AG10803 (cell line): ENCODE results near the gene F11R.
A peak's percentile ranks its signal among the peaks of the same experiment; 100 is the strongest.

Experiments
- DNase-seq: peaks from one replicate; pipeline ENCODE4 v3.0.0; 2010; ENCODE audit warnings: low read depth
- H3K4me3 ChIP-seq: 2 replicates; pipeline ENCODE4 v1.5.1; 2011; ENCODE audit warnings: mild to moderate bottlenecking, low read length, control low read depth
- TF ChIP-seq, protein P1 (sequence below): conservative IDR thresholded peaks from 2 replicates; pipeline ENCODE4 v1.5.1; 2011; ENCODE audit warnings: mild to moderate bottlenecking, low read length, control low read depth, inconsistent platforms

Gene F11R

DNA sequence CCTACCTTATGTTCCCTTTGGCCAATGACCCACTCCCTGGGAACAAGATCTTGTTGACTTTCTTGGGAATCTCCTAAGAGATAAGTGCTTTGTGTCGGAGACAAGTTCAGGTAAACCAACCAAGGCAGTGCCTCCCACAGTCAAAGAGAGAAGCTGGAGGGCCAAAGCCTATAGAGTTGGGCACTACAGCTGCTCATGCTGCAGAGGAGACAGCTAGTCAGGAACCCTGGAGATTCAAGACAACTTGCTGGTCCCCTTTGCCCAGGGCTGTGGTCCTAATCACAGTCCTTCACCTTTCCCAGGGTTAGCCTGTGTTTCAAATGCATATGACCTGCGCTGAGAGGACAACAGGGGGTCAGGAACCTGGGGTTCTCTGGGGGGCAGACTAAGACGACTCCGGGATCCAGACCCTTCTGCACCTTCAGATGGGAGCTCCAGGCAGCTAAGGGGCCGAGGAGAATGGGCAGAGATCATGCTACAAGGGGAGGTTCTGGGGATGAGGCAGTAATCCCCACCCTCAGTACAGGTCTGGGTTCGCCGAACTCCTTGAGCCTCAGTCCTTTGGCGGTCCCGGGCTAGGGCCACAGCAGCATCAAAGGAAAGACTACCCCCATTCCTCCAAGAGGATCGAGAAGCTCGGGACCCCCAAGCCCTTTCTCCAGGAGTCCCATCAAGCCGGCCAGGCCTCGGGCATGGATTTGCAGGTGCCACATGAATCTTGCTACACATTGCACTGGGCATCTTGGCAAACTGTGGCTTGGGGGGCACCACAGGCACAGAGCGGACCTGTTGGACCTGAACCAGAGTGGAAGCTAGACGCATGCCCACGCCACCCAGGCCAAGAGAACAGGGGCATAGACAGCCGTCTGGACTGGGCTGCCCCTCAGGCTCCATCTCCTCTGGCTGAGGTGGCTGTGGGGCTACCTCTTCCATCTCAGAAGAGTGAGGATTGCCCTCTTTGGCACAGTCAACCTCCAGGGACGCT lies 26.8 kb upstream of the F11R start:
- TF ChIP-seq, protein P1, sequence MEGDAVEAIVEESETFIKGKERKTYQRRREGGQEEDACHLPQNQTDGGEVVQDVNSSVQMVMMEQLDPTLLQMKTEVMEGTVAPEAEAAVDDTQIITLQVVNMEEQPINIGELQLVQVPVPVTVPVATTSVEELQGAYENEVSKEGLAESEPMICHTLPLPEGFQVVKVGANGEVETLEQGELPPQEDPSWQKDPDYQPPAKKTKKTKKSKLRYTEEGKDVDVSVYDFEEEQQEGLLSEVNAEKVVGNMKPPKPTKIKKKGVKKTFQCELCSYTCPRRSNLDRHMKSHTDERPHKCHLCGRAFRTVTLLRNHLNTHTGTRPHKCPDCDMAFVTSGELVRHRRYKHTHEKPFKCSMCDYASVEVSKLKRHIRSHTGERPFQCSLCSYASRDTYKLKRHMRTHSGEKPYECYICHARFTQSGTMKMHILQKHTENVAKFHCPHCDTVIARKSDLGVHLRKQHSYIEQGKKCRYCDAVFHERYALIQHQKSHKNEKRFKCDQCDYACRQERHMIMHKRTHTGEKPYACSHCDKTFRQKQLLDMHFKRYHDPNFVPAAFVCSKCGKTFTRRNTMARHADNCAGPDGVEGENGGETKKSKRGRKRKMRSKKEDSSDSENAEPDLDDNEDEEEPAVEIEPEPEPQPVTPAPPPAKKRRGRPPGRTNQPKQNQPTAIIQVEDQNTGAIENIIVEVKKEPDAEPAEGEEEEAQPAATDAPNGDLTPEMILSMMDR: no peak
- H3K4me3 ChIP-seq: no peak overlapping the region
- no peak for DNase-seq

DNA sequence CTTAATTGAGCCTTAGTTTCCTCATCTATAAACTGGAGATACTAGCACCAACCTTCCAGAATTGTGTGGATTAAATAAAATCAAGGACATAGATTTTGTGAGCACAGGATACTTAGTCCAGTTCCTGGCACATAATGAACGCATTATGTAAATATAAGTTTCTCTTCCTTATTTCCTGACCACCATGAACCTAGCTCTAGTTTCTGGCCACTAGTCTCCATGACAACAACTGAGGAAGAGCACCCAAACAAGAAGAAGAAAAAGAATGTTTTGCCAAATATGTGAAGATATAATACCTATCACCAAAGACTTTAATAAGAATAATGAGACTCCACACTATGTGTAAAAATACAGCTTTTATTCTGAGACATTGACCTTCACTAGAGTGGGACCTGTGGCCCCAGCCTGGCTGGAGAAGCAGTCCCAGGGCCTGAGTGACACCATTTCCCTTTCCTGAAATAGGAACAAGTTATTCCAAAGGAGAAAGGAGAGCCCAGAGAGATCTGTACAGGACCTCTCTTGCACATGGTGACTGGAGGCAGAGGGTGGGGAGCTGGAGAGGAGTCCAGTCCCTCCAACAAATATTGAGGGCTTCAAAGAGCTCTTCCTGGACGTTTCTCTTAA lies 25.8 kb upstream of the F11R start:
- DNase-seq: no peak
- H3K4me3 ChIP-seq: peak overlapping the region; percentile 96
- TF ChIP-seq, protein P1: no peak

DNA sequence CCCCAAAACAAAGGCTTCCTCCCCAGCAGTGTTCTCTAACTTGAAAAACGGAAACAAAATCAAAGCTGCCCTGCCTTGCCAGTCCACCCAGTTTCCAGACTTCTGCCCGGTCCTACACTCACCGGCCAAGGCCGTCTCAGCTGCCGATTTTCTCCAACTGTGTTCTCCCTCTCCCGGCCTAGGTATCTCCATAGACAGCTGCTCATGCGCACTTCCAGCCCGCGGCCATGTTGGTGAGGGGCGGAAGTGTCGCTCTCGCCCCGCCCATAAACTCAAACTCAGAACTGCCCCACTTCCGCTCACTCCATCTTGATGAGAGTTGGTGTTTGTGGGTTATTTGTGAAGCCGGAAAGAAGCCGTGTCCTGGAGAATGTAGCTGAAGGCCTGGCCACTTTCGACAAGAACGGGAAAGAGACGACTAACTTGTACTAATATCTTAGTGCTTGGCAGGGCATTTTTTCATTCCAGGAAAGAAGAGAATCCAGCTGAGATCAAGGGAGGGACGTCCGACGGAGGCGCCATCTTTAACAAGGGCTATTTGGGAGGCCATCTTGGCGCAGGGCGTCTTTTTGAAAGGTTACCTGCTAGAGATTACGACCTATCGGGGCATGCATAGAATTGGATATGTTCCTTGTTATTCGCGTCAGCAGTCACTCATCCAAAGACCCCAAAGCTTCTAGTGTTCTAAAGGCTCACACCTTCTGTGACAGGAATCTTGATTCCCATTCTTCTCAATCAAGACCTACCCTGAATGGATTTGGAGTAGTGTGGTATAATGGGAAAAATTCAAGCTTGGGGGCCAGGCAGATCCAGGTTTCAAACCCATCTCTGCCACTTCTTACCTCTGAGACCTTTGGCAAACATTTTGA lies 25.0 kb upstream of the F11R start, which contains the start of gene USF1:
USF1 (minus strand) TSS at position 242 of the 869 bp plus-strand sequence. CDS start 2,702 bp downstream, outside the sequence.
- DNase-seq: peak; percentile 94
- TF ChIP-seq, protein P1: no peak
- H3K4me3 ChIP-seq: peak within 1 kb of the TSS; percentile 96

DNA sequence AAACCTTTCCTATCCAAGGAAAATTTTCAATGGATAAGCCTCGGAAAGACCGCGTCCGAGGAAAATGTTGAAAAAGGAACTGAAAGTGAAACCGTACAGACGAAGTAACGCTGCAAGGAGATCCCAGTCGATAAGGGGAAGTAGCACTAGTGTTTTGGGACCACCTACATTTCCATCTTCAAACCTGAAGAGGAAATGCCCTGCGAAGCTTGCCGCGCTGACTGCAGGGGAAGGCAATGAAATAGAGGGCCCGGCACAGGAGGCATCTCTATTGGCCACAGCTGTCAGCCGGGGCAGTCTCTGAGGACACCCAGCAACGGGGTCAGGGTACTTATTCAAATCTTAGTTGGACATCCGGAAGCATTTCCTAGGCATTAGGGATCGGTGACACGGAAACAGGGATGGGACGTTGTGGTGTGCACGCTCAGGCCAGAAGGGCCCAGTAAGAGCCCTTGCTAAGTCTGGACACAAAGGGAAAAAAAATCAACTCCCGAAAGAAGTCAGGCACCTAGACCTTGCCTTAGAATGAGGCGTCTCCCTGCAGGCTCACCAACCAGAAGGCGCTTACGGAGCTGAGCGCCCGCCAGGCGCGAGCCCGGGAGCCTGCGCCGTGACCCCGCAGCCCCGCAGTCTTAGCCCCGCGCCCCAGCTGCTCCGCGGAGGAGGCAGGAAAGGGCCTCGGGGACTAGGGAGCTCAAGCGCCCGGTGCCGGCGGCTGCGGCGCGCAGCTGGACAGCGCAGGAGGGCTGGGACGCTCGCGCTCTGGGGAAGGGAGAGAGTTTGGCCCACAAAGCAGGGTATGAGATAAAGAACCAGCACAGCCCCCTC lies 24.2 kb upstream of the F11R start:
- H3K4me3 ChIP-seq: peak overlapping the region; percentile 96
- DNase-seq: peak; percentile 54

DNA sequence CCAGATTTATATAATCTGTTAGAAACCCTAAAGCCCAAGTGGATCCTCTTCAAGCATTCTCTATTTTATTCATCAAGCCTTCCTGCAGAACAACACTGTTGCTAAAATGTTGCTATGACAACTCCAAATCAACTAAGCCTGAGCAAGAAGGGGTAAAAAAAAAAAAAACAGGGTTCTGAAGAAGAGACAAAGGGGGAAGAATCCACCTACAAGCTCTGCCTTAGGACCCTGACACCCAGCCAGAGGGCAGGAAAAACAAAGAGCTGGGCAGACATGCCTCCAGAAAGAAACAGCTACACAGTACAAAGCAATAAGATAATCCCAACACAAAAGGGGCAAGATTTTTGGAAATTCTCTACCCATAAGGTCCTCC lies 23.6 kb upstream of the F11R start:
- peak; percentile 34 for DNase-seq
- TF ChIP-seq, protein P1: no peak
- peak overlapping the region; percentile 96 for H3K4me3 ChIP-seq

More for the DNA sequence above, 24.2 kb upstream of the F11R start:
- TF ChIP-seq, protein P1: no peak

DNA sequence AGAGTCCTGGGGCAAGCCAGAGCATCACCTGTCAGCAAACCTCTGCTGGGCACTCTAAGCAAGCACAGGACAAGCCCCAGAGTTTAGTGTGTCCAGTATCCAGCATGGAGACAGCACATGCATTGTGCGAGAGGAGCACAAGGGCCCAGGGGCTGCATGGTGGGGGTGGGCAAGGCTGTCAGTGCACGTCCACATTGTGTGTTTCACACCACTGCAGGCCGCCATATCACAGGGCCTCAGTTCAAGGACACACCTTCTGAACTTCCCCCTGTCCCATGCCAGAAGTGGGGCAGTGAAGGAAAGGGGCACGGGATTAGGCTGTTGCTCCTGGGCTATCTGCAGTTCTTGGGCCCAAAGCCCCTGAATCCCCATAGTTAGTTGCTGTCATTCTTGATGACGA lies 18.6 kb upstream of the F11R start:
- DNase-seq: no peak
- H3K4me3 ChIP-seq: no peak overlapping the region
- TF ChIP-seq, protein P1: no peak
